Stimulated activated naive CD4-positive, alpha-beta T cell treated with Interleukin-2 at 50 U/mL for 16 hours (primary cell): ENCODE measurements around the gene CST9L.

Source experiments
- DNase-seq: peaks from one replicate; lab custom pipeline; 2025; lab: John Stamatoyannopoulos, UW

Gene CST9L

GRCh38 chr20:23546435-23547144 is 21.7 kb downstream of the CST9L start:
- no peak for DNase-seq

GRCh38 chr20:23544133-23544532 is 24.2 kb downstream of the CST9L start:
- DNase-seq, result no peak

GRCh38 chr20:23542801-23543200 is 25.5 kb downstream of the CST9L start:
- DNase-seq, result no peak

- no peak for DNase-seq
Observed at GRCh38 chr20:23541776-23542175, 26.5 kb downstream of the CST9L start.

DNA sequence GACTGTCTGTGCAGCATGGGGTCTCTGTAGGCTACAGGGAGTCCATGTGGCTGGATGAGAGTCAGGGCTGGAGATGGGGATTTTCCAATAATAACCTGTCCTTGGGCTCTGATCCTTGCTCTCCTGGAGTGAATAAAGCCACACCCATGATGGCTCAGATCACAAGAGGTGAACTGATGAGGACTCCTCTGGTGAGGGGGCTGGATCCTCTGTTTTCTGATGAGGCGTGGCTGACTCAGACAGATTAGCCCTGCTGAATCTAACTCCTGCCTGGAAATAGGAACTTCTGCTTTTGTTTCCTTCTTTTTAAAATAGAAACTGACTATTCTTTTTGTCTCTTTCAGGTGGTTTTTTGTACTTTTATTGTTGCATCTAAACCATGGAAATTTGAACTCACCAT is 27.0 kb downstream of the CST9L start:
- DNase-seq, result no peak

GRCh38 chr20:23540624-23541023 is 27.7 kb downstream of the CST9L start:
- DNase-seq, result no peak

GRCh38 chr20:23537030-23537429 is 31.3 kb downstream of the CST9L start:
- no peak for DNase-seq

- DNase-seq, result no peak
Observed at GRCh38 chr20:23536328-23536974, 31.8 kb downstream of the CST9L start.

- no peak for DNase-seq
Observed at GRCh38 chr20:23534801-23535593, 33.3 kb downstream of the CST9L start.

DNA sequence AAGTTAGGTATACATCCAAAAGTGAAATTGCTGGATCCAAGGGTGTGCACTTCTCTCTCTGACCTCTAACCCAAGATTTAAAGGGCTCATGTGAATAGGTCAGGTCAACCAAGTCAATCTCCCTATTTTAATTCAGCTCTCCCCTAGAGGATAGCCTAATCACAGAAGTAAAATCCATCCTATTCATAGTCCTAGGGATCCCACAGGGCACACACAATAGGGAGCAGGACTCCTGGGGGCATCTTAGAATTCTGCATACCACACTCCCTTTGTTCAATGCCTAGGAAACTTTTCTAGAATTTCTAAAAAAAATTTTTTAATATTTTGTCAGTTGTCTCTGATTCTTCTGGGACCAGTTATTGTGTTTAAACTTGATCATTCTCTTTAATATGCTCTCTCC is 35.1 kb downstream of the CST9L start:
- no peak for DNase-seq

DNA sequence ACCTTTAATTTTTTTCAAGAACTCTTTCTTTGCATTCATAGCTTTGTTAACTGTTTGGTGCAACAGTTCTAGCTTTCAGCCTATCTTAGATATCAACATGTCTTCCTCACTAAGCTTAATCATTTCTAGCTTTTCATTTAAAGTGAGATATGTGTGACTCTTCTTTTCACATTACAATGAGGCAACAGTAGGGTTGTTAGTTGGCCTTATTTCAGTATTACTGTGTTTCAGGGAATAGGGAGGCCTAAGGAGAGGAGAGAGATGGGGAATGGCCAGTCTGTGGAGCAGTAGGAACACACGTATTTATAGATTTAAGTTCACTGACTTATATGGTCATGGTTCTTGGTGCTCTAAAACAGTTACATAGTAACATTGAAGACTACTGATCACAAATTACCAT is 35.8 kb downstream of the CST9L start:
- no peak for DNase-seq

DNA sequence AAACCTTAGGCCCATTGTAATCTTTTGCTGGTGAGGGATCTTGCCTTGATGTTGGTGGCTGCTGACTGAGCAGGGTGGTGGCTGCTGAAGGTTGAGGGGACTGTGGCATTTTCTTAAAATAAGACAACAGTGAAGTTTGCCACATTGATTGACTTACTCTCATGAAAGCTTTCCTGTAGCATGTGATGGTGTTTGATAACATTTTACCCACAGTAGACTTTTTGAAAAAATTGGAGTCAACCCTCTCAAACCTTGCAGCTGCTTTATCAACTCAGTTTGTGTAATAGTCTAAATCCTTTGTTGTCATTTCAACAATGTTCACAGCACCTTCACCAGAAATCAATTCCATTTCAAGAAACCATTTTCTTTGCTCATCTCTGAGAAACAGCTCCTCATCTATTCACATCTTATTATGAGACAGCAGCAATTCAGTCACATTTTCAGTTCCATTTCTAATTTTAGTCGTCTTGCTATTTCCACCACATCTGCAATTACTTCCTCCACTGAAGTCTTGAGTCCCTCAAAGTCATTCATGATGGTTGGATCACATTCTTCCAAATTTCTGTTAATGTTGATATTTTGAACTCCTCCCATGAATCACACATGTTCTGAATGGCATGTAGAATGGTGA is 37.2 kb downstream of the CST9L start:
- DNase-seq, result no peak

DNA sequence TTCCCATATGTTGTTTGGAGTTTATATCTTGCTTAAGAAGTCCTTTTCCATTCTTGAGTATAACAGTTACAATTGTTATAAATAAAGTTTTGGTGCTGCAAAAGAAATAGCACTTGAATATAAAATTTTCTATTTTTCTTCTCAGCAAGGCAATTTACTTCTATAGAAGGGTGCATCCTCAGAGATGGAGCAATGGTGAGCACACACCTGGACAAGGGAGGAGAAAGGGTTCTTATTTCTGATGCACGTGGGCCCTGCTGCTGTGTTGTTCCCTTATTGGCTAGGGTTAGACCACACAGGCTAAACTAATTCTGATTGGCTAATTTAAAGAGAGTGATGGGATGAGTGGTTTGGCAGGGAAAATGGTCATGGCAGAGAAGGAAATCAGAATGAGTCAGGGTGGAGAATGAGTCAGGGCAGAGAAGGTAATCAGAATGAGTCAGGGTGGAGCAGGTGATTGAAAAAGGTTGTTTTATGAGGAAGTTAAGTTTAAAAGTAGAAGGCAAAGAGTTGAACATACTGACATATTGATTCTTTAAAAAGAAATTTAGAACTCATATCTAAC is 39.3 kb downstream of the CST9L start:
- no peak for DNase-seq

DNA sequence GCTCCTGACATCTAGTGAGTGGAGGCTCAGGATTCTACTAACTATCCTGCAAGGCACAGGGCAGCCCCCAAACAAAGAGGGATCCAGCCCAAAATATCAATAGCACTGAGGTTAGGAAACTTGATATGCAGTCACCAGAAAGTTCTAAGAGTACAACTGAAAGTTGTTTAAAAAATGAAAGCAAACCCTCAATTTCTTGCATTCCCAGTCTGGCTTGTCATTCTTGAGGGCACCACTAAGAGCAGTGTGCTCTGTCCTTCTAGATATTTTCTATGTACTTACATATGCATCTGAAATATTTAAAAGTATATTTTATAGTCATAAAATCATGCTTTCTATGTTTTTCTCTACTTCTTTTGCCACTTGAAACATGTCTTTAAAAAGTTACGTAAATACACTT is 41.4 kb downstream of the CST9L start:
- DNase-seq, result no peak

DNA sequence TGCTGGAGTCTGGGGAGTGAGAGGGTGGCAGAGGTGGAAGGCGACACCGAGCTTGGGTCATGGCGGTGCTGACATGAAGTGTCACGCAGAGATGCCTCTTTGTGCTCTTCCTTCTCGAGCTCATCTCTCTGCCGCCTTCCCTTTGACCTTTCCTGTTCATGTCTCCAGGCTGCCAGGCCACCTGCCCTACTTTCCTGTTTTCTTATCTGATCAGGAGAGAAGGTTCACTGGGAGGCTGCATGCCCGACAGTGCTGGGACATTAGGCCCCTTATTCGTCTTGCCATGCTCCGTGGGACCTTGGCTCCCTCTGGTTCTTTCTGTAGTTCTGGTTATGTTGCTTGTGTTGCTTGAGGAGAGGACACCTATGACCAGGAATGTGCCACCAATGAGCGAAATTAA is 44.1 kb downstream of the CST9L start:
- DNase-seq, result no peak

- DNase-seq, result no peak
Observed at GRCh38 chr20:23520185-23520584, 48.1 kb downstream of the CST9L start.

- DNase-seq, result no peak
Observed at GRCh38 chr20:23519556-23519955, 48.7 kb downstream of the CST9L start.

- no peak for DNase-seq
Observed at GRCh38 chr20:23517719-23518118, 50.6 kb downstream of the CST9L start.

DNA sequence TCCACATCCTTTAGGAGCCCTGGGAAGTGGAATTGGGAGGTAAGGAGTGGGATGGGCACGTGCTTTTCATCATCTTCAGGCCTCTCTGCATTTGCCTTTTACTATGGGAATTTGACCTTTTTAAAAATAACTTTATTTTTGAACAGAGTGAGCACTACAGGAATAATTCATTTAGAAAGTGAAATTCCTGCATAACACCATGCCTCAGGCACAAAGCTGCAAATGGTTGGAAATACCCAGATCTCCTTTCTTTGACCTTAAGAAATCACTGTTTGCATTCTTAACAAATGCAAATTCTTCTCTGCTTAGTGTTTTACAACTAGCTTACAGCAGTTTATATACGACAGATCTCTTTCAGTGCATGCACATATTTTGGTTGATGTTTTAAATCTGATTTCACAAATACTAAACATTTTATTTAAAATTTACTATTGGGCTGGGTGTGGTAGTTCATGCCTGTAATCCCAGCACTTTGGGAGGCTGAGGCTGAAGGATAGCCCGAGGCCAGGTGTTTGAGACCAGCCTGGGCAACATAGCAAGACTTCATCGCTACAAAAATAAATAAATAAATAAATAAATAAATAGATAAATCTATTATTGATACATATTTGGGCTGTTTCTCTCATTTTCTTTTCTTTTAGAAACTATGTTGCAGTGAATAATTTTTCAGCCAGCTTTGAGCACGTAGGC is 52.9 kb downstream of the CST9L start:
- DNase-seq, result no peak

- no peak for DNase-seq
Observed at GRCh38 chr20:23514848-23515247, 53.4 kb downstream of the CST9L start.
